GM23338 (cell line): ENCODE data around the gene SCN2A. TPM values are rescaled to one million over a fixed set of nuclear protein-coding genes. Genes with fewer than 3 reads are reported as not detected.

Experiments used
- ATAC-seq: fragments of 200-7000 bp; cut with Tn5 transposase; 3 replicates; pipeline ENCODE4 v1.9.1; 2020
- DNase-seq: peaks from one replicate; pipeline ENCODE4 v3.0.0-alpha.2; 2015; ENCODE audit warnings: low spot score
- H2AFZ ChIP-seq: fragments of 200-600 bp; sonication (generic); 2 replicates; pipeline ENCODE4 v1.8.0; 2016; ENCODE audit warnings: antibody characterized with exemption, mild to moderate bottlenecking, moderate library complexity
- H3F3A ChIP-seq: fragments of 200-600 bp; sonication (generic); replicated peaks from 2 replicates; pipeline ENCODE4 v1.8.0; 2017; ENCODE audit warnings: antibody characterized with exemption, mixed run types, low read depth
- H3K27ac ChIP-seq: fragments of 200-600 bp; sonication (generic); 2 replicates; pipeline ENCODE4 v1.6.1; 2016; ENCODE audit warnings: low read depth
- H3K27me3 ChIP-seq: fragments of 200-600 bp; sonication (generic); 2 replicates; pipeline ENCODE4 v1.8.0; 2016; ENCODE audit warnings: mild to moderate bottlenecking, mixed run types, moderate library complexity; ENCODE audit not compliant: insufficient read depth
- H3K36me3 ChIP-seq: fragments of 200-600 bp; sonication (generic); 2 replicates; pipeline ENCODE4 v1.8.0; 2016; ENCODE audit warnings: mild to moderate bottlenecking; ENCODE audit not compliant: insufficient read depth
- H3K4me1 ChIP-seq: fragments of 200-600 bp; sonication (generic); 2 replicates; pipeline ENCODE4 v1.8.0; 2016; ENCODE audit warnings: mild to moderate bottlenecking, moderate library complexity; ENCODE audit not compliant: insufficient read depth
- H3K4me2 ChIP-seq: fragments of 200-600 bp; sonication (generic); 2 replicates; pipeline ENCODE4 v1.7.1; 2017; ENCODE audit warnings: mixed run types
- H3K4me3 ChIP-seq: fragments of 200-600 bp; sonication (generic); 2 replicates; pipeline ENCODE4 v1.6.1; 2016; ENCODE audit warnings: mixed run types
- H3K79me2 ChIP-seq: fragments of 200-600 bp; sonication (generic); replicated peaks from 2 replicates; pipeline ENCODE4 v1.8.0; 2017; ENCODE audit warnings: mild to moderate bottlenecking; ENCODE audit not compliant: insufficient read depth
- H3K9me2 ChIP-seq: fragments of 200-600 bp; sonication (generic); 2 replicates; pipeline ENCODE4 v1.8.0; 2017; ENCODE audit not compliant: insufficient read depth
- H4K20me1 ChIP-seq: fragments of 200-600 bp; sonication (generic); replicated peaks from 2 replicates; pipeline ENCODE4 v1.8.0; 2017; ENCODE audit warnings: mild to moderate bottlenecking; ENCODE audit not compliant: insufficient read depth
- H3K27ac Mint-ChIP-seq: 2 replicates; pipeline ENCODE4 v1.8.0; 2020; ENCODE audit warnings: inconsistent platforms, mild to moderate bottlenecking, moderate library complexity, mixed read lengths
- H3K27me3 Mint-ChIP-seq: 3 replicates; pipeline ENCODE4 v1.8.0; 2022; ENCODE audit warnings: low read depth, mild to moderate bottlenecking, moderate library complexity, mixed read lengths, inconsistent platforms; ENCODE audit not compliant: insufficient read depth, poor library complexity
- H3K36me3 Mint-ChIP-seq: 3 replicates; pipeline ENCODE4 v1.8.0; 2021; ENCODE audit warnings: low read depth, mild to moderate bottlenecking, inconsistent platforms, moderate library complexity, mixed read lengths
- H3K4me1 Mint-ChIP-seq: 3 replicates; pipeline ENCODE4 v1.8.0; 2020; ENCODE audit warnings: mild to moderate bottlenecking, inconsistent platforms, mixed read lengths
- H3K4me3 Mint-ChIP-seq: 3 replicates; pipeline ENCODE4 v1.8.0; 2021; ENCODE audit warnings: moderate library complexity, mild to moderate bottlenecking, inconsistent platforms, mixed read lengths
- H3K9me3 Mint-ChIP-seq: 3 replicates; pipeline ENCODE4 v1.8.0; 2020; ENCODE audit warnings: moderate library complexity, mild to moderate bottlenecking, inconsistent platforms, mixed read lengths
- CREB1 ChIP-seq: fragments of 250-450 bp; sonication (Bioruptor Pico); IDR thresholded peaks from 2 replicates; pipeline ENCODE4 v1.5.0; 2020; ENCODE audit warnings: low read depth, mild to moderate bottlenecking, moderate library complexity
- EZH2 ChIP-seq: fragments of 200-600 bp; sonication (generic); IDR thresholded peaks from one replicate; pipeline ENCODE4 v1.8.0; 2017; ENCODE audit warnings: antibody characterized with exemption, mild to moderate bottlenecking, low read depth; ENCODE audit not compliant: unreplicated experiment
- EZH2phosphoT487 ChIP-seq: fragments of 200-600 bp; sonication (generic); IDR thresholded peaks from one replicate; pipeline ENCODE4 v1.8.1; 2018; ENCODE audit warnings: antibody characterized with exemption; ENCODE audit not compliant: unreplicated experiment
- JUNB ChIP-seq: IDR thresholded peaks from one replicate; pipeline ENCODE4 v1.6.1; 2016; ENCODE audit warnings: antibody characterized with exemption; ENCODE audit not compliant: unreplicated experiment
- NANOG ChIP-seq: IDR thresholded peaks from 2 replicates; pipeline ENCODE4 v1.6.1; 2016; ENCODE audit warnings: antibody characterized with exemption, borderline replicate concordance
- POLR2AphosphoS5 ChIP-seq: IDR thresholded peaks from 2 replicates; pipeline ENCODE4 v1.6.1; 2016; ENCODE audit warnings: antibody characterized with exemption, low read depth
- STAT1 ChIP-seq: IDR thresholded peaks from one replicate; pipeline ENCODE4 v1.6.1; 2016; ENCODE audit warnings: antibody characterized with exemption; ENCODE audit not compliant: unreplicated experiment
- ZNF114 ChIP-seq: fragments of 250-450 bp; sonication (Bioruptor Pico); IDR thresholded peaks from 2 replicates; pipeline ENCODE4 v1.5.0; 2020; ENCODE audit warnings: mild to moderate bottlenecking, moderate library complexity
- ZNF331 ChIP-seq: fragments of 250-450 bp; sonication (Bioruptor Pico); IDR thresholded peaks from 2 replicates; pipeline ENCODE4 v1.5.0; 2020; ENCODE audit warnings: low read depth, mild to moderate bottlenecking, moderate library complexity
- polyA plus RNA-seq: library from polyadenylated mRNA; unstranded; fragments of >200 nt; fragmentation: Nextera tagmentation; extraction: Ambion mirVana; gene quantifications from 2 replicates; pipeline ENCODE4 v1.2.1, GENCODE V29; 2016
- total RNA-seq: library from RNA; depleted of rRNA; stranded (reverse); fragments of >200 nt; shearing (Covaris generic); gene quantifications from 2 replicates; pipeline ENCODE4 v1.2.3, GENCODE V29; 2014
- TF ChIP-seq, protein P1 (sequence below): IDR thresholded peaks from 2 replicates; pipeline ENCODE4 v1.6.1; 2016; ENCODE audit warnings: antibody characterized with exemption
- TF ChIP-seq, protein P2 (sequence below): IDR thresholded peaks from one replicate; pipeline ENCODE4 v1.6.1; 2018; ENCODE audit warnings: antibody characterized with exemption; ENCODE audit not compliant: unreplicated experiment
- TF ChIP-seq, protein P3 (sequence below), 2 experiments: fragments of 200-600 bp in 1 of 2; sonication (generic) in 1 of 2; conservative IDR thresholded peaks; 2 replicates each; pipeline versions ENCODE4 v1.5.1 to v1.6.1; 2016 to 2017; ENCODE audit warnings: antibody characterized with exemption in 2 of 2, low read depth in 2 of 2, mild to moderate bottlenecking in 2 of 2, moderate library complexity in 1 of 2

The SCN2A gene
- total and polyA plus RNA-seq, 2 experiments from 2014 or later, result 0.45 to 0.52 TPM

DNA sequence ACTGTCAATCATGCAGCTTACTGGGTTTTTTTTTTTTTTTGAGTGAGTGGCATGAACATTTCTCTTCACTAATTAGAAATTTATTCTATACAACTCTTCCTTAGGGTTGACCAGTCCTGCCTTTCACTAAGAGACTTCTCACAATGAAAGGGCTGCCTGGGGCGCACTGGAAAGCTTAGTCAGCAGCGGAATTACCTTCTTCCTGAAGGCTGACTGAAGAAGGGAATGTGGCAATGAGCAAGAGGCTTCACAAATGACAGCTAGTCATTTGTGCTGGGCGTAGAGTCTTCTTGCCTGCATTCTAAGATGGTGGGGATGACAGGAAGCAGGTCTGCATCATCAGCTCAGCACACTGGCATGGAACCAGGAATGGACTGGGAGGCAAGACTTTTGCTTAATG is 19.7 kb upstream of the SCN2A start:
- Histone ChIP-seq H3K36me3 (no peaks in the 10 kb centered on the region), H3K9me2 (no peaks in the 10 kb centered on the region), H3K4me3 (no peak overlapping the region), H3F3A (no peaks in the 10 kb centered on the region), H3K4me1 (peaks cover 5% of the 10 kb centered on the region; the same call in 1 of the 2 replicates), H3K27me3 (no peaks in the 10 kb centered on the region), H4K20me1 (no peaks in the 10 kb centered on the region), H3K27ac (no peak overlapping the region), H3K4me2 (no peak overlapping the region), H2AFZ (no peak overlapping the region), H3K79me2 (no peaks in the 10 kb centered on the region)
- Mint-ChIP-seq H3K27ac (no peak overlapping the region), H3K9me3 (no peaks in the 10 kb centered on the region), H3K36me3 (no peaks in the 10 kb centered on the region), H3K4me1 (peaks cover 10% of the 10 kb centered on the region), H3K27me3 (no peaks in the 10 kb centered on the region), H3K4me3 (no peak overlapping the region)
- no peak for DNase-seq
- TF ChIP-seq, protein P1, sequence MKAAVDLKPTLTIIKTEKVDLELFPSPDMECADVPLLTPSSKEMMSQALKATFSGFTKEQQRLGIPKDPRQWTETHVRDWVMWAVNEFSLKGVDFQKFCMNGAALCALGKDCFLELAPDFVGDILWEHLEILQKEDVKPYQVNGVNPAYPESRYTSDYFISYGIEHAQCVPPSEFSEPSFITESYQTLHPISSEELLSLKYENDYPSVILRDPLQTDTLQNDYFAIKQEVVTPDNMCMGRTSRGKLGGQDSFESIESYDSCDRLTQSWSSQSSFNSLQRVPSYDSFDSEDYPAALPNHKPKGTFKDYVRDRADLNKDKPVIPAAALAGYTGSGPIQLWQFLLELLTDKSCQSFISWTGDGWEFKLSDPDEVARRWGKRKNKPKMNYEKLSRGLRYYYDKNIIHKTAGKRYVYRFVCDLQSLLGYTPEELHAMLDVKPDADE, result no peak
- TF ChIP-seq POLR2AphosphoS5 (no peak), EZH2phosphoT487 (no peak), ZNF114 (CRISPR knock-in tag) (no peak), NANOG (no peak), STAT1 (no peak), ZNF331 (CRISPR knock-in tag) (no peak), EZH2 (no peak), JUNB (no peak), CREB1 (no peak)
- TF ChIP-seq, protein P2, sequence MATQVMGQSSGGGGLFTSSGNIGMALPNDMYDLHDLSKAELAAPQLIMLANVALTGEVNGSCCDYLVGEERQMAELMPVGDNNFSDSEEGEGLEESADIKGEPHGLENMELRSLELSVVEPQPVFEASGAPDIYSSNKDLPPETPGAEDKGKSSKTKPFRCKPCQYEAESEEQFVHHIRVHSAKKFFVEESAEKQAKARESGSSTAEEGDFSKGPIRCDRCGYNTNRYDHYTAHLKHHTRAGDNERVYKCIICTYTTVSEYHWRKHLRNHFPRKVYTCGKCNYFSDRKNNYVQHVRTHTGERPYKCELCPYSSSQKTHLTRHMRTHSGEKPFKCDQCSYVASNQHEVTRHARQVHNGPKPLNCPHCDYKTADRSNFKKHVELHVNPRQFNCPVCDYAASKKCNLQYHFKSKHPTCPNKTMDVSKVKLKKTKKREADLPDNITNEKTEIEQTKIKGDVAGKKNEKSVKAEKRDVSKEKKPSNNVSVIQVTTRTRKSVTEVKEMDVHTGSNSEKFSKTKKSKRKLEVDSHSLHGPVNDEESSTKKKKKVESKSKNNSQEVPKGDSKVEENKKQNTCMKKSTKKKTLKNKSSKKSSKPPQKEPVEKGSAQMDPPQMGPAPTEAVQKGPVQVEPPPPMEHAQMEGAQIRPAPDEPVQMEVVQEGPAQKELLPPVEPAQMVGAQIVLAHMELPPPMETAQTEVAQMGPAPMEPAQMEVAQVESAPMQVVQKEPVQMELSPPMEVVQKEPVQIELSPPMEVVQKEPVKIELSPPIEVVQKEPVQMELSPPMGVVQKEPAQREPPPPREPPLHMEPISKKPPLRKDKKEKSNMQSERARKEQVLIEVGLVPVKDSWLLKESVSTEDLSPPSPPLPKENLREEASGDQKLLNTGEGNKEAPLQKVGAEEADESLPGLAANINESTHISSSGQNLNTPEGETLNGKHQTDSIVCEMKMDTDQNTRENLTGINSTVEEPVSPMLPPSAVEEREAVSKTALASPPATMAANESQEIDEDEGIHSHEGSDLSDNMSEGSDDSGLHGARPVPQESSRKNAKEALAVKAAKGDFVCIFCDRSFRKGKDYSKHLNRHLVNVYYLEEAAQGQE, result no peak
- TF ChIP-seq, protein P3, sequence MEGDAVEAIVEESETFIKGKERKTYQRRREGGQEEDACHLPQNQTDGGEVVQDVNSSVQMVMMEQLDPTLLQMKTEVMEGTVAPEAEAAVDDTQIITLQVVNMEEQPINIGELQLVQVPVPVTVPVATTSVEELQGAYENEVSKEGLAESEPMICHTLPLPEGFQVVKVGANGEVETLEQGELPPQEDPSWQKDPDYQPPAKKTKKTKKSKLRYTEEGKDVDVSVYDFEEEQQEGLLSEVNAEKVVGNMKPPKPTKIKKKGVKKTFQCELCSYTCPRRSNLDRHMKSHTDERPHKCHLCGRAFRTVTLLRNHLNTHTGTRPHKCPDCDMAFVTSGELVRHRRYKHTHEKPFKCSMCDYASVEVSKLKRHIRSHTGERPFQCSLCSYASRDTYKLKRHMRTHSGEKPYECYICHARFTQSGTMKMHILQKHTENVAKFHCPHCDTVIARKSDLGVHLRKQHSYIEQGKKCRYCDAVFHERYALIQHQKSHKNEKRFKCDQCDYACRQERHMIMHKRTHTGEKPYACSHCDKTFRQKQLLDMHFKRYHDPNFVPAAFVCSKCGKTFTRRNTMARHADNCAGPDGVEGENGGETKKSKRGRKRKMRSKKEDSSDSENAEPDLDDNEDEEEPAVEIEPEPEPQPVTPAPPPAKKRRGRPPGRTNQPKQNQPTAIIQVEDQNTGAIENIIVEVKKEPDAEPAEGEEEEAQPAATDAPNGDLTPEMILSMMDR (conservative IDR thresholded peaks at IDR 0.05; ENCODE audit: low read depth in 2 of 2), result no peak
- no peak for ATAC-seq
